Measurements from ENCODE around the gene BUB3.

Gene BUB3

DNA sequence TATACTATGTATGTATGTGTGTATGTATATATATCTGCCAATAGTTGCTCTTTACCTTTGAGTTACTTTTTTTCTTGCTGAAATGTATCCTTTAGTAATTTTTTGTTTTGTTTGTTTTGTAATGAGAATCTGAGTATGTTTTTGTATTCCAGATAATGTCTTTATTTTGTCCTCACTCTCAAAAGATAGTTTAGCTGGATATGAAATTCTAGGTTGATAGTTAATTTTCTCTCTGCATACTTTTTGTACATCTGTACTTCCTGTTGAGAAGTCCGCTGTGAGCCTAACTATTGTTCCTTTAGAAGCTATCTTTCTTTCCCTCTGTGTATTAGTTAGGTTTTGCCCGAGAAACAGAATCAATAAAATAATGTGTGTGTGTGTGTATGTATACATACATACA is 29.5 kb downstream of the BUB3 start:
- TF ChIP-seq, protein P1, sequence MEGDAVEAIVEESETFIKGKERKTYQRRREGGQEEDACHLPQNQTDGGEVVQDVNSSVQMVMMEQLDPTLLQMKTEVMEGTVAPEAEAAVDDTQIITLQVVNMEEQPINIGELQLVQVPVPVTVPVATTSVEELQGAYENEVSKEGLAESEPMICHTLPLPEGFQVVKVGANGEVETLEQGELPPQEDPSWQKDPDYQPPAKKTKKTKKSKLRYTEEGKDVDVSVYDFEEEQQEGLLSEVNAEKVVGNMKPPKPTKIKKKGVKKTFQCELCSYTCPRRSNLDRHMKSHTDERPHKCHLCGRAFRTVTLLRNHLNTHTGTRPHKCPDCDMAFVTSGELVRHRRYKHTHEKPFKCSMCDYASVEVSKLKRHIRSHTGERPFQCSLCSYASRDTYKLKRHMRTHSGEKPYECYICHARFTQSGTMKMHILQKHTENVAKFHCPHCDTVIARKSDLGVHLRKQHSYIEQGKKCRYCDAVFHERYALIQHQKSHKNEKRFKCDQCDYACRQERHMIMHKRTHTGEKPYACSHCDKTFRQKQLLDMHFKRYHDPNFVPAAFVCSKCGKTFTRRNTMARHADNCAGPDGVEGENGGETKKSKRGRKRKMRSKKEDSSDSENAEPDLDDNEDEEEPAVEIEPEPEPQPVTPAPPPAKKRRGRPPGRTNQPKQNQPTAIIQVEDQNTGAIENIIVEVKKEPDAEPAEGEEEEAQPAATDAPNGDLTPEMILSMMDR (conservative IDR thresholded peaks at IDR 0.05): no peak
- TF ChIP-seq ZFX (IDR thresholded peaks at IDR 0.05): no peak
- no peak overlapping the region for H3K27ac ChIP-seq

DNA sequence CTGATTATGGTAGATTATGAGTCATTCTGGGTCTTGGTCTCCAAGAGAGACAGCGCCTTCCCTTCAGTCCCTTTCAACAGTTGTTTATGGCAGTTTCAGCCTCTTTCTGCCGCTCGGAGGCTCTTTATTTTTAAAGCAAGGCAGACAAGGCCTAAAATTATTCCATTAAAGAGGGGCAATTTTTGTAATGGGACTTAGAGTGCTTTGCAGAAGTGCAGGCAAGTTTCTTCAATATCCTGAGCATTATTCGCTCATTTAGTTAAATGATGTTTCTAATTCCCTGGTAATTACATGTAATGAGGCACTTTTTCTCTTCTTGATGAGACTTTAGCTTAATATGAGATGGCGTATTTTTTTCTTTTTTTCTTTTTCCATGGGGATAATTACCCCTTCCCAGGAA is 33.6 kb downstream of the BUB3 start:
- TF ChIP-seq ZFX (IDR thresholded peaks at IDR 0.05): no peak
- TF ChIP-seq, protein P1 (conservative IDR thresholded peaks at IDR 0.05): no peak
- H3K27ac ChIP-seq: no peak overlapping the region

DNA sequence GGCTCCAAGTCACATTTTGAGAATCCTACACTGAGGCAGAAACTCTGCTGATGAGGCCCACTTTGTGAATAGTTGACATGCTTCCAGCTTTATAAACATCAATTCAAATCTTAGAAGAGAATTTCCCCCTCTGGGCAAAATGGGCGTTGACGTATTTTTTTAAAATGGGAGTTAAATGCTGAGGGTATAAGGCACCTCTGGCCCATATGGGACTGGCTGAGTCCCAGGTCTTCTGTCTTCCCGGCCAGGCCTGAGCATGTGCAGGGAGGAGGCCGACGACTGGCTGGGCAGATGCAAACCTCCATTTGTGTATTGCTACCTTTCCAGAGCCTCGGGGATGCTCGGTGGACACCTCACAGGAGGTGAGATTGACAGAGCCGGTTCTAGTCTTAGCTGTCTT is 37.7 kb downstream of the BUB3 start:
- TF ChIP-seq ZFX (IDR thresholded peaks at IDR 0.05): no peak
- TF ChIP-seq, protein P1 (conservative IDR thresholded peaks at IDR 0.05): no peak
- H3K27ac ChIP-seq: no peak overlapping the region

DNA sequence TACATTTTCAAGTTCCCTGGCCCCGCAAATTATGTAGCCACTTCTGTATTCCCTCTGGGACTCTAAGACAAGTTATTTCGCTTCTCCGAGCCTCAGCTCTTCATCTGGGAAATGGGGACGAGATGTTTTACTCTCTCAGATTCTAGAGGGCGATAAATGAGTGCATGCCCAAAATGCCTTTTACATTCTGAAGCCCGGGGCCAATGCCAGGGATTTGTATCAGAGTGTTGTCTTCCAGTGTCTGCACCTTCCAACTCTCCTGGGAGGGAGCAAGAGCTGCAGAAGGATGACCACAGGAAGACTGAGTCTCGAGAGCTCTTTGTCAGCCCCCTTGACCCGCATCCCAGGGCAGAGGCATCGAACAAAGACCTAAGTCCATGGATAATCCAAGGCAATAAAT is 39.9 kb downstream of the BUB3 start:
- H3K27ac ChIP-seq: no peak overlapping the region
- no peak for TF ChIP-seq ZFX (IDR thresholded peaks at IDR 0.05)
- TF ChIP-seq, protein P1 (conservative IDR thresholded peaks at IDR 0.05): no peak

DNA sequence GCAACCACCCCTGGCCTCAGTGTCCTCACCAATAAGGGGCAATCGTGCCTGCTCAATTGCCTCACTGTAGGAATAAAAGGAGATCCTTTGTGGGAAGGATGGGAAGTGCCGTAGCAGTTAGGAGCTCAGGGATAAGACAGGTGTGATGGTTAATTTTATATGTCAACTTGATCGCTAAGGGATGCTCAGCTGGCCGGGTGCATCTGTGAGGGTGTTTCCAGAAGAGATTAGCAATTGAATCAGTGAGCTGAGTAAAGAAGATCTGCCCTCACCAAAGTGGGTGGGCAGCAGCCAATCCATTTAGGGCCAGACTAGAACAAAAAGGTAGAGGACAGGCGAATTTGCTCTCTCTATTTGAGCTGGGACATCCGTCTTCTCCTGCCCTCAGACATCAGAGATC is 46.3 kb downstream of the BUB3 start:
- no peak for TF ChIP-seq ZFX (IDR thresholded peaks at IDR 0.05)
- TF ChIP-seq, protein P1 (conservative IDR thresholded peaks at IDR 0.05): no peak

DNA sequence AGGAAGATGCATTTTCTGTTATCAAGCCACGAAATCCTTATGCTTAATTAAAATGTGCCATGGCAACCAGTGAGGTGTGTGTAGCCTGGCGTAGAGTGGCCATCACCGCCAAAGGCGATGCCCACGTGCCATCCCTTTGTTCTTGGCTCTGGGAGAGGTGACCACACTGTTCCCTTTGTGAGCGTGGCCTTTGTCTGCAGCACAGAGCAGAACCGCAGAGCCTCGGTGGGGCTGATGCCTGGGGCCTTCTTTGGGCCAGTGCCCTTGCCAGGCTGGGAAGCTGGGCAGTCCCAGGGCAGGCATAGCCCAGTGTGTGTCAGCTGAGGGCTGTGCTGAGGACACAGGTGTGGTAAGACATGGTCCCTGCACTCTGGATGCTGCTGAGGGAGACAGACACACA is 48.3 kb downstream of the BUB3 start:
- H3K27ac ChIP-seq: peak overlapping the region; percentile 76
- TF ChIP-seq, protein P1 (conservative IDR thresholded peaks at IDR 0.05): no peak
- TF ChIP-seq ZFX (IDR thresholded peaks at IDR 0.05): no peak

More for the DNA sequence above, 46.3 kb downstream of the BUB3 start:
- no peak overlapping the region for H3K27ac ChIP-seq

DNA sequence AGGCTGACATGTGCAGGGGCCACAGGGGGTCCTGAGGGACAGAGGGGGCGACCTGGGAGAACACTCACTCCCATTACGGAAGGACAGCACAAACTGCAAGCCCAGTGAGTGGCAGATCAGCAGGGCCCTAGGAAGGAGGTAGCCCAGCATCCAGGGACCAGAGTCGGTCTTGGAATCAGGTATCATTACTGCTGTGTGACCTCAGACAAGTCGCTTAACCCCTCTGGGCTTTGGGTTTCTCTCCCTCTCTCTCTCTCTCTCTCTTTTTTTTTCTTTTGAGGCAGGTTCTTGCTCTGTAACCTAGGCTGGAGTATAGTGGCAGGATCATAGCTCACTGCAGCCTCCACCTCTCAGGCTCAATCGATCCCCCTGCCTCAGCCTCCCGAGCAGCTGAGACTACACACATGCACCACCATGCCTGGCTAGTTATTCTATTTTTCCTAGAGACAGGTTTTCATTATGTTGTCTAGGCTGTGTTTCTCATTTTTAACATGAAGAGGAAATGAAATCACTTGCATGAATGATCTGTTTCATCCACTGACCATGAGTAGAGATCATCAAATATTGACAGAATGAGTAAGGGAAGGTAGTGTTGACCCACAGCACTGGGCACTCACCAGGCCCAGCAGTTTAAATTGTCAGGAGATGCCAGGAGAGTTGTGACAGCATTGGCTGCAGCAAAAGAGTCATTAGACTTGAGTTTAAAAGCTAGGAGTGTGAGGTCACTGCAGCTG is 49.4 kb downstream of the BUB3 start:
- H3K27ac ChIP-seq: peak overlapping the region; percentile 76

More for the DNA sequence above, 49.4 kb downstream of the BUB3 start:
- no peak for TF ChIP-seq ZFX (IDR thresholded peaks at IDR 0.05)
- TF ChIP-seq, protein P1 (conservative IDR thresholded peaks at IDR 0.05): no peak

Measured in C4-2B (cell line).